Ovary (tissue), 9 donors: ENCODE data around the gene KDF1. TPM values are rescaled to one million over a fixed set of nuclear protein-coding genes. Genes with fewer than 3 reads are reported as not detected.

Experiments used
- DNase-seq, 5 donors: peaks; one replicate each; pipeline ENCODE4 v3.0.0-alpha.2; 2019 to 2020
- H3K27ac ChIP-seq, 2 donors: fragments of 200-600 bp; one replicate each; pipeline versions ENCODE4 v1.5.1 to v1.8.0; 2019 to 2022
- H3K27me3 ChIP-seq: fragments of 200-600 bp; one replicate; pipeline ENCODE4 v1.8.0; 2022
- H3K36me3 ChIP-seq: fragments of 200-600 bp; sonication (generic); one replicate; pipeline ENCODE4 v1.5.1; 2019
- H3K4me1 ChIP-seq: one replicate; pipeline ENCODE4 v1.8.1; 2013; ENCODE audit warnings: mild to moderate bottlenecking, moderate library complexity; ENCODE audit not compliant: insufficient read depth
- H3K4me3 ChIP-seq: fragments of 200-600 bp; sonication (generic); one replicate; pipeline ENCODE4 v1.5.1; 2017
- H3K9me3 ChIP-seq, 2 donors: fragments of 200-600 bp in 1 of 2; sonication (generic) in 1 of 2; one replicate each; pipeline versions ENCODE4 v1.5.1 to v1.8.1; 2013 to 2019; ENCODE audit warnings: mild to moderate bottlenecking in 1 of 2, moderate library complexity in 1 of 2
- EP300 ChIP-seq: sonication (generic); formaldehyde crosslinking; IDR thresholded peaks from one replicate; pipeline ENCODE4 v1.6.1; 2017; ENCODE audit warnings: antibody characterized with exemption
- POLR2A ChIP-seq: fragments of 450-650 bp; IDR thresholded peaks from one replicate; pipeline ENCODE4 v1.6.1; 2017; ENCODE audit warnings: antibody characterized with exemption, mild to moderate bottlenecking, moderate library complexity
- WGBS, 3 donors: extraction: QIAGEN DNeasy Blood & Tissue Kit in 1 of 3; methylation state at CpG; one replicate each; pipeline versions ENCODE4 v1.1.5 to v1.1.7; 2013 to 2017; 5-methylcytosine and 5-hydroxymethylcytosine counted together
- intact Hi-C, 4 donors: fragments of 100-400 bp; cut with DNase I; formaldehyde crosslinking; loops; one replicate each; pipeline versions ENCODE4 v1.11.0 to v1.15.1; 2022 to 2023
- polyA plus RNA-seq, 2 donors: library from polyadenylated mRNA; stranded (reverse); fragments of 200-250 nt in 1 of 2; fragments of 350-450 nt in 1 of 2; fragmentation: Illumina TruSeq in 1 of 2; extraction: RNeasy Lipid Tissue Mini Kit (QIAGEN cat#74804) in 1 of 2; gene quantifications; one replicate each; pipeline ENCODE4 v1.2.3, GENCODE V29; 2013 to 2014
- total RNA-seq, 7 donors: library from RNA; depleted of rRNA in 2 of 7; stranded (reverse); fragments of >200 nt in 2 of 7; fragmentation: NEBNext Ultra II Directional in 3 of 7; extraction: Animal tissue kit (Norgen Biotek cat#: 25700) in 3 of 7; gene quantifications; one replicate each; pipeline versions ENCODE4 v1.1.0 to v1.2.4, GENCODE V29; 2016 to 2023
- TF ChIP-seq, protein P1 (sequence below), 3 donors: fragments of 450-650 bp in 2 of 3; fragments of 200-600 bp in 1 of 3; IDR thresholded peaks; one replicate each; pipeline versions ENCODE4 v1.5.1 to v1.8.0; 2016 to 2022; ENCODE audit warnings: antibody characterized with exemption in 3 of 3, mild to moderate bottlenecking in 1 of 3
- donor health status: DM: no; HTN: no; CAD: no; lungs with moderate emphysema.
- donor health status: DM: no; HTN: no; CAD: no.
- donor health status: Bipolar disorder and iron deficiency.
- donor health status: DM: yes; HTN: yes; CAD: no.
- donor health status: DM: no; HTN: no; CAD: no.
- donor health status: DM: yes; HTN: yes; CAD: no.

Gene KDF1
- total and polyA plus RNA-seq, 9 donors, result 0.08 to 11.0 (median 0.60) TPM; not detected in 4

DNA sequence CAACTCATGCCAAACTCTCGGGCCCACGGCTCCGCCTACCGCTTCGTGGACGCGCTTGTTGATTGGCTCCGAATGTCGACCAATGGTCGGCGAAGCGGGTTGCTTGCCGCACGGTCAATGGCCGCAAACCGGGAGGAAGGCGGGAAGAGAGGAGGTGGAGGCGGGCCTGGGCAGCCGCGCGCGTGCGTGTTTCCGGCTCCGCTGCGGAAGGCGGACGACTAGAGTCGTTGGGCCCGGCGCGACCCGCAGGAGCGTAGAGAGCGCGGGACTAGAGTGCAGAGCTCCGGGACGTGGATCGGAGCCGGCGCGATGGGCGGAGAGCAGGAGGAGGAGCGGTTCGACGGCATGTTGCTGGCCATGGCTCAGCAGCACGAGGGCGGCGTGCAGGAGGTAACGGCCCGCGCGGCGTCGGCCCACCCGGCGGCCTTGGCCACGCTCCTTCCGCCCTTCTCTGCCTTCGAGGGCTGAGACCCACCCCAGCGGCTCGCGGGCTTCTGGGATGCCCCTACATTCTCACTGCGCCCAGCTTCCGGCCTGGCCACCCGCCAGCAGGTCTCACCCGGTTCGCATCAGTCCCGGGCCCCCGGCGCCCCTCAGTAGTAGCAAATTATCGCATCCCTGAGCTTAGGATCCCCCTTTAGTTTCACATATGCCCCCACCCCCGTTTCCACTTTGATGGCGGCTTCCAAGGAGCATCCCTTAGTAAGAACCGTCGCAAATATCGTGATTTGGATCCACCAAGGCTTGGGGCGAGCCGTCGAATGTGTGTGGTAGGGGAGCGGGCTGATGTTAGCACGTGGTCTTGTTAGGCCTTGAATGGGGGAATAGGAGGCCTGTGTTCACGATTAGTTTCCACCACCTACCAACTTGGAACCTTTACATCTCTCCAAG is 38.5 kb downstream of the KDF1 start, which contains the start of gene NUDC:
TSS of gene NUDC (plus strand) at position 204 of the 891 bp plus-strand sequence. CDS start at position 310, 106 bp downstream.
- H3K27ac ChIP-seq, result peak within 1 kb of the TSS; percentile 78 to 86
- intact Hi-C loops, result no loop called here
- H3K4me3 ChIP-seq, result peak within 1 kb of the TSS; percentile 100
- TF ChIP-seq POLR2A (peak; percentile 84), EP300 (no peak)
- TF ChIP-seq, protein P1, sequence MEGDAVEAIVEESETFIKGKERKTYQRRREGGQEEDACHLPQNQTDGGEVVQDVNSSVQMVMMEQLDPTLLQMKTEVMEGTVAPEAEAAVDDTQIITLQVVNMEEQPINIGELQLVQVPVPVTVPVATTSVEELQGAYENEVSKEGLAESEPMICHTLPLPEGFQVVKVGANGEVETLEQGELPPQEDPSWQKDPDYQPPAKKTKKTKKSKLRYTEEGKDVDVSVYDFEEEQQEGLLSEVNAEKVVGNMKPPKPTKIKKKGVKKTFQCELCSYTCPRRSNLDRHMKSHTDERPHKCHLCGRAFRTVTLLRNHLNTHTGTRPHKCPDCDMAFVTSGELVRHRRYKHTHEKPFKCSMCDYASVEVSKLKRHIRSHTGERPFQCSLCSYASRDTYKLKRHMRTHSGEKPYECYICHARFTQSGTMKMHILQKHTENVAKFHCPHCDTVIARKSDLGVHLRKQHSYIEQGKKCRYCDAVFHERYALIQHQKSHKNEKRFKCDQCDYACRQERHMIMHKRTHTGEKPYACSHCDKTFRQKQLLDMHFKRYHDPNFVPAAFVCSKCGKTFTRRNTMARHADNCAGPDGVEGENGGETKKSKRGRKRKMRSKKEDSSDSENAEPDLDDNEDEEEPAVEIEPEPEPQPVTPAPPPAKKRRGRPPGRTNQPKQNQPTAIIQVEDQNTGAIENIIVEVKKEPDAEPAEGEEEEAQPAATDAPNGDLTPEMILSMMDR (IDR thresholded peaks at IDR 0.05), result peak in 1 of 3 donors; percentile 11
- H3K27me3 ChIP-seq, result no peaks in the 10 kb centered on the region
- DNase-seq, result peak; percentile 94 to 97 (median 95)
- H3K4me1 ChIP-seq, result peaks cover 3% of the 10 kb centered on the region
- no peaks in the 10 kb centered on the region for H3K9me3 ChIP-seq
- no peaks in the 10 kb centered on the region for H3K36me3 ChIP-seq
- 0 to 1% (median 1%) methylated on average over 63 to 83 of the region's 83 CpGs for WGBS, 3 donors

DNA sequence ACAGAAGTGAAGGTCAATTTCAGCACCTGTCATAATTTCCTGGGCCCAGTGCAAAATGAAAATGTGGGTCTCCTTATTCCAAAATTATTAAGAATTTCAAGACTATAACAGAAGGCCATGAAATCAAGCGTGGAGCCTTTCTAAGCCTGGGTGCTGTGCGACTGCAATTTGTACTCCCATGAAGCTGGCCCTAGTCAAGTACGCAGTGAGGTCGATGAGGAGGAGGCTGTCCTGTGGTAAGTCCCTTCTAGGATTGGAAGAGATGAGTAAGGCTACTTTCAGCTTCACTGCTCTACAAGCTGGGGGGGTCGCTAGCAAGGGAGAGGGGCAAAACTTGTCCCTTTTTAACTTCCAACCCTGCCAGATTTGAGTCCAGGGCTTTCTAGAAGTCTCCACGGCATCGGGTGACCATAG is 39.1 kb downstream of the KDF1 start:
- Histone ChIP-seq H3K4me3 (peak overlapping the region; percentile 100), H3K27me3 (no peaks in the 10 kb centered on the region), H3K36me3 (no peaks in the 10 kb centered on the region), H3K27ac (peak overlapping the region; percentile 78 to 86), H3K4me1 (peaks cover 3% of the 10 kb centered on the region), H3K9me3 (no peaks in the 10 kb centered on the region)
- 5 to 12% (median 8%) methylated on average over 7 of the region's 7 CpGs for WGBS, 3 donors
- intact Hi-C loops, result no loop called here
- DNase-seq, result no peak
- no peak for TF ChIP-seq EP300
- TF ChIP-seq POLR2A, result no peak
- TF ChIP-seq, protein P1 (IDR thresholded peaks at IDR 0.05), result no peak

DNA sequence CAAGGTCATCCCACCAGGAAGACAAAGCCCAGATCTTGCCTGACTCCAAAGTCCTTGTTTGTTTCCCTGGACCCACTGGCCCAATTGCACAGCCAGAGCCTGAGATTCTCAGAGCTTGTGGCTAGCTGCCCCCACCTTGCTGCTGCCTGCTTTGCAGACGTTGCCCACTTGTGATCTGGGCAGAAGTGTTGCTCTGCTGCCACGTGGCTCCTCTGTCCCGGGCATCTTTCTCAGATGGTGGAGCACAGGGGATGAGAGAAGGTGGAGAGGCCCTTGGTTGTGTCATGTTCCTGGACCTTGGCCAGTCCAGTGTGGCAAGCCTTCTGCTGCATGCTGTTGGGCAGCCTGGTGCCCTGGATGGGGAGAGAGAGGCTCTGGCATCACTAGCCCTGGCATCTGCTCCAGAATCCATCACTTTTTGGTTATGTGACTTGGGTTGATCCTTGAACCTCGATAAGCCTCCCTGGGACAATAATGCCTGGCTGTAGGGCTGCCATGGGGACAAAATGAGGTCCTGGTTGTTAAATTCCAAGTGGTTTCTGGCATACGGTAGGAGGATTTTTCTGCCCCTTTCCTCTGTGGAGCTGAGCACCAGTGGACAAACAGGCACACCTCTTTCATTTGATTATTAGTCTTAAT is 44.9 kb downstream of the KDF1 start:
- Histone ChIP-seq H3K27me3 (no peaks in the 10 kb centered on the region), H3K4me3 (no peak overlapping the region), H3K4me1 (no peaks in the 10 kb centered on the region), H3K27ac (no peak overlapping the region), H3K9me3 (no peaks in the 10 kb centered on the region), H3K36me3 (no peaks in the 10 kb centered on the region)
- no peak for DNase-seq
- intact Hi-C loops, result no loop called here
- WGBS, 3 donors, result 58 to 63% (median 60%) methylated on average over 5 of the region's 5 CpGs
- TF ChIP-seq EP300 (no peak), POLR2A (no peak)
- TF ChIP-seq, protein P1 (IDR thresholded peaks at IDR 0.05), result no peak

DNA sequence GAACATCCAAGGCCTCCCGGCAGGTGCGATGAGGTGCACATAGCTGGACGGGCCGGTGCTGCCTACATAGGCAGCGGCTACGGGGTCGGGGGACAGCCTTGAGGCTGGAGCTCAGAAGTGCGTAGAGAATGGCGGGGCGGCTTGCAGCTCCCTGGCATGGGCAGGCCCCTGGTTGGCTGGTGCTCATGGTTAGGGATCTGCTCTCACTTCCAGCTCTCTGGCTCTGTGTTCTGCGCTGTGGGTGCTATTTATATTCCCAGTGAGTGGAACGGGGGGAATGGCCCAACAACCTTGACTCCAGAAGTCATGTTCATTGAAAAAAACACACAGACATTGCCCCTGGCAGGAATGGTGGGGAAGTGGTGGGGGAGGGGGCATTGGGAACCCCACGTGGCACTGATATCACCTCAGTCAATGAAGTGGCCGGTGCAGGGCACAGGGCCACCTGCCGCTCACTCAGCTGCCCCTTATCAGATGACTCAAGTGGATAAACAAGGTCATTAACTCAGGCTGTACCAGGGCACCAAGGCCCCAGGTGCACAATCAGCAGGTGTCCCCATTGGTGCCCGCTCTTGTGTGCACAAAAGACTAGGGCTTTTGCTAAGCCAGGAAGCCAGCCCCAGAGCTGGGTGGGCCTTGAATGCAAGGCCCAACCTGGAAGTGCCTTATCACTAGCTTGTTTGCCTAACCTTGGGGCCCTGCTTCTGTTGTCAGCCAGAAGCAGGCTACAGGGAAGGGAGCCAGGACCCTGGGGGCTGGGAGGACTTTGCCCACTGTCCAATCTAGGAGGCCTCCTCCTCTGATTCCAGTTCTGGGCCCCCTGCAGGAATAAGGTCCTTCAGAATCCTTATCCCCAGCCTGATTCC is 46.3 kb downstream of the KDF1 start, which contains the start of gene NR0B2:
TSS of gene NR0B2 (minus strand) at position 222 of the 866 bp plus-strand sequence. CDS start at position 187, 35 bp downstream.
- Histone ChIP-seq H3K36me3 (no peaks in the 10 kb centered on the region), H3K27ac (no peak within 1 kb of the TSS), H3K9me3 (no peaks in the 10 kb centered on the region), H3K4me1 (no peaks in the 10 kb centered on the region), H3K27me3 (no peaks in the 10 kb centered on the region), H3K4me3 (no peak within 1 kb of the TSS)
- DNase-seq, result no peak
- WGBS, 3 donors, result 54 to 76% (median 57%) methylated on average over 16 of the region's 16 CpGs
- TF ChIP-seq POLR2A (no peak), EP300 (no peak)
- TF ChIP-seq, protein P1 (IDR thresholded peaks at IDR 0.05), result no peak
- intact Hi-C loops, result no loop called here
